ENCODE data around the gene FKBP3. TPM values are rescaled to one million over a fixed set of nuclear protein-coding genes. Genes with fewer than 3 reads are reported as not detected.

The FKBP3 gene
- total and polyA plus RNA-seq, 2 experiments from 2014 or later: 114 to 699 TPM

- no peak overlapping the region for H3K4me3 ChIP-seq
- H3K27ac ChIP-seq (ENCODE audit: low read depth): no peak overlapping the region
- H3K27me3 ChIP-seq (ENCODE audit: insufficient read depth): no peaks in the 10 kb centered on the region
- peaks cover 5% of the 10 kb centered on the region; the same call in 1 of the 3 replicates for H3K36me3 Mint-ChIP-seq (ENCODE audit: low read depth)
- no peaks in the 10 kb centered on the region for H3K36me3 ChIP-seq (ENCODE audit: insufficient read depth)
- ATAC-seq: no peak
- H3F3A ChIP-seq (replicated peaks; ENCODE audit: low read depth): no peaks in the 10 kb centered on the region
- peaks cover 3% of the 10 kb centered on the region; the same call in 1 of the 3 replicates for H3K9me3 Mint-ChIP-seq
- no peaks in the 10 kb centered on the region for H3K79me2 ChIP-seq (replicated peaks; ENCODE audit: insufficient read depth)
- DNase-seq (ENCODE audit: low spot score): no peak
- H2AFZ ChIP-seq: no peak overlapping the region
- no peak for TF ChIP-seq STAT1 (IDR thresholded peaks at IDR 0.05; ENCODE audit: unreplicated experiment)
- no peak for TF ChIP-seq REST (IDR thresholded peaks at IDR 0.05; ENCODE audit: unreplicated experiment)
- no peak for TF ChIP-seq POLR2AphosphoS5 (IDR thresholded peaks at IDR 0.05; ENCODE audit: low read depth)
- no peak for TF ChIP-seq CREB1 (CRISPR knock-in tag; IDR thresholded peaks at IDR 0.05; ENCODE audit: low read depth)
- TF ChIP-seq EZH2phosphoT487 (IDR thresholded peaks at IDR 0.05; ENCODE audit: unreplicated experiment): no peak
- no peak for TF ChIP-seq ZNF114 (CRISPR knock-in tag; IDR thresholded peaks at IDR 0.05)
- TF ChIP-seq EZH2 (IDR thresholded peaks at IDR 0.05; ENCODE audit: low read depth, unreplicated experiment): no peak
- no peak for TF ChIP-seq ZNF462 (CRISPR knock-in tag; IDR thresholded peaks at IDR 0.05)
- TF ChIP-seq ETS1 (IDR thresholded peaks at IDR 0.05): no peak
- TF ChIP-seq JUNB (IDR thresholded peaks at IDR 0.05; ENCODE audit: unreplicated experiment): no peak
- TF ChIP-seq NANOG (IDR thresholded peaks at IDR 0.05; ENCODE audit: borderline replicate concordance): no peak
- no peak for TF ChIP-seq ZNF331 (CRISPR knock-in tag; IDR thresholded peaks at IDR 0.05; ENCODE audit: low read depth)
- TF ChIP-seq CTCF (conservative IDR thresholded peaks at IDR 0.05; ENCODE audit: low read depth in 2 of 2): no peak
- H3K4me1 ChIP-seq (ENCODE audit: insufficient read depth): no peaks in the 10 kb centered on the region
- no peaks in the 10 kb centered on the region; the same call in 1 of the 2 replicates for H4K20me1 ChIP-seq (replicated peaks; ENCODE audit: insufficient read depth)
- no peak overlapping the region for H3K4me2 ChIP-seq
- H3K27me3 Mint-ChIP-seq (ENCODE audit: insufficient read depth, low read depth, poor library complexity): peaks cover 2% of the 10 kb centered on the region
- H3K4me1 Mint-ChIP-seq: no peaks in the 10 kb centered on the region
- no peak overlapping the region for H3K27ac Mint-ChIP-seq
- no peak overlapping the region for H3K4me3 Mint-ChIP-seq
- H3K9me2 ChIP-seq (ENCODE audit: insufficient read depth): no peaks in the 10 kb centered on the region
Measured at GRCh38 chr14:45066667-45067066, 67.6 kb downstream of the FKBP3 start.
